ENCODE results near the gene HAUS7. TPM values are rescaled to one million over a fixed set of nuclear protein-coding genes. Genes with fewer than 3 reads are reported as not detected.

The HAUS7 gene
- total RNA-seq, 4 donors from 2014 or later = 5.1 to 34.4 (median 27.1) TPM

GRCh38 chrX:153457136-153457825 is 13.1 kb downstream of the HAUS7 start:
- intact Hi-C loops (cut with DNase I; ENCODE audit: low total_unique reads) = no loop called here
- no peaks in the 10 kb centered on the region for H3K4me1 ChIP-seq
- H3K27me3 ChIP-seq = no peaks in the 10 kb centered on the region
- no peak for DNase-seq
- no peaks in the 10 kb centered on the region for H3K36me3 ChIP-seq
- TF ChIP-seq CTCF (IDR thresholded peaks at IDR 0.05) (no peak), POLR2A (IDR thresholded peaks at IDR 0.05) (no peak)
- no peak overlapping the region for H3K27ac ChIP-seq
- no peak overlapping the region for H3K4me3 ChIP-seq
- no peaks in the 10 kb centered on the region for H3K9me3 ChIP-seq

GRCh38 chrX:153456704-153457103 is 13.7 kb downstream of the HAUS7 start:
- Histone ChIP-seq H3K4me1 (no peaks in the 10 kb centered on the region), H3K9me3 (no peaks in the 10 kb centered on the region), H3K36me3 (no peaks in the 10 kb centered on the region), H3K4me3 (no peak overlapping the region), H3K27me3 (no peaks in the 10 kb centered on the region), H3K27ac (no peak overlapping the region)
- intact Hi-C loops (cut with DNase I; ENCODE audit: low total_unique reads) = no loop called here
- TF ChIP-seq CTCF (IDR thresholded peaks at IDR 0.05) (no peak), POLR2A (IDR thresholded peaks at IDR 0.05) (no peak)
- no peak for DNase-seq

GRCh38 chrX:153456161-153456560 is 14.2 kb downstream of the HAUS7 start:
- intact Hi-C loops (cut with DNase I; ENCODE audit: low total_unique reads) = no loop called here

DNA sequence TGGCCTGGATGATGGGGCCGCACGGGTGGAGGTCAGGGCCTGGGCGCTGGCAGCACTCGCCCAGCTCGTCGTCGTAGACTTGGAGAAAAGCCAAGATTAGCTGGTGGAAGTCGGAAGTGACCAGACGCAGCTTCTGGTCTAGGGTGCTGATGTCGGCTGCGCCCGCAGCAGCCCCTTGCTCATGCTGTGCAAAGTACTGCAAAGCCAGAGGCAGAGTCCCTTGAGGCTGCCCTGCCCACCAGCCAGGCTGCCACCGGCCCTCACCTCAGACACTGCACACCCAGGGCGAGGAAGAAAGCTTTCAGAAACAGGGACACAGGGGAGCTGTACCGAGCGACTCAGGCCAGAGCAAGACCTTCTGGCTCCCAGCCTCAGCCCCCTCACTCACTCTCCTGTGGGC is 14.8 kb downstream of the HAUS7 start:
- Histone ChIP-seq H3K9me3 (no peaks in the 10 kb centered on the region), H3K27ac (no peak overlapping the region), H3K27me3 (no peaks in the 10 kb centered on the region), H3K36me3 (no peaks in the 10 kb centered on the region), H3K4me1 (no peaks in the 10 kb centered on the region), H3K4me3 (no peak overlapping the region)
- intact Hi-C loops (cut with DNase I; ENCODE audit: low total_unique reads) = no loop called here
- no peak for DNase-seq
- TF ChIP-seq POLR2A (IDR thresholded peaks at IDR 0.05) = no peak
- no peak for TF ChIP-seq CTCF (IDR thresholded peaks at IDR 0.05)

More at GRCh38 chrX:153456161-153456560, 14.2 kb downstream of the HAUS7 start:
- DNase-seq = no peak
- Histone ChIP-seq H3K27me3 (no peaks in the 10 kb centered on the region), H3K4me3 (no peak overlapping the region), H3K27ac (no peak overlapping the region), H3K36me3 (no peaks in the 10 kb centered on the region), H3K9me3 (no peaks in the 10 kb centered on the region), H3K4me1 (no peaks in the 10 kb centered on the region)
- TF ChIP-seq POLR2A (IDR thresholded peaks at IDR 0.05) = no peak
- TF ChIP-seq CTCF (IDR thresholded peaks at IDR 0.05) = no peak

DNA sequence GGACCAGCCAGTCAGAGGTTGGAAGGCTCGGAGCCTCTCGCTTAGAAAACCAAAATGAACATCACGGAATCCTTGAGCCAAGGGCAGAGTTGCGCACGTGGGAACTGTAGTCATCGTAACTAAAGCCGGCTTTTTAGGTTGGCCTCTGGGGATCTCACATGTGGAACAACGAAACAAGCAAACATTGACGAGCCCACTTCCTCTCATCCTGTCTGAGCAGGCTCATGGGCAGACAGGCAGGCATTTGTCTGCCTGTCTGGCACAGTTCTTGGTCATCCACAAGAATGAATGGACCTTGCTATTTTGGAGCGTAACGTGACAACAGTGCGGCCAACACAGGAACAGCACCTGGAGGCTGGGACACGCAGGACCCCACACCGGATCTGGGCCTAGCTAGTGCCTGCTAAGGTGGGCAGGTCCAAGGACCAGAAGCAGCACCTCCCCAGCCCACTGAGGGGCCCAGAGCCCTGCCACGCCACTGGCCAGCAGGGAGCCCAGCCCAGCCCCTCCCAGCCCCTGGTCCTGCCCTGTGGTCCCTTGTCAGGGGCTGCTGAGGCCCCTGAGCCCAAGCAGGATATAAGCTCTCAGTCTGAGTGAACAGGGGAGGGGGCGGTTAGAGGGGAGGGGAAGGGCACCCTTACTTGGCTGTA is 15.3 kb downstream of the HAUS7 start:
- no peak overlapping the region for H3K4me3 ChIP-seq
- DNase-seq = no peak

More for the DNA sequence above, 15.3 kb downstream of the HAUS7 start:
- Histone ChIP-seq H3K27ac (no peak overlapping the region), H3K9me3 (no peaks in the 10 kb centered on the region), H3K27me3 (no peaks in the 10 kb centered on the region), H3K4me1 (no peaks in the 10 kb centered on the region), H3K36me3 (no peaks in the 10 kb centered on the region)
- intact Hi-C loops (cut with DNase I; ENCODE audit: low total_unique reads) = no loop called here
- no peak for TF ChIP-seq POLR2A (IDR thresholded peaks at IDR 0.05)
- no peak for TF ChIP-seq CTCF (IDR thresholded peaks at IDR 0.05)

Measured in uterus (tissue), 4 donors.